ENCODE data around the gene FYB2. TPM values are rescaled to one million over a fixed set of nuclear protein-coding genes. Genes with fewer than 3 reads are reported as not detected.

The FYB2 gene
- total RNA-seq, 1 experiment from 2014 or later, result 0.48 TPM

DNA sequence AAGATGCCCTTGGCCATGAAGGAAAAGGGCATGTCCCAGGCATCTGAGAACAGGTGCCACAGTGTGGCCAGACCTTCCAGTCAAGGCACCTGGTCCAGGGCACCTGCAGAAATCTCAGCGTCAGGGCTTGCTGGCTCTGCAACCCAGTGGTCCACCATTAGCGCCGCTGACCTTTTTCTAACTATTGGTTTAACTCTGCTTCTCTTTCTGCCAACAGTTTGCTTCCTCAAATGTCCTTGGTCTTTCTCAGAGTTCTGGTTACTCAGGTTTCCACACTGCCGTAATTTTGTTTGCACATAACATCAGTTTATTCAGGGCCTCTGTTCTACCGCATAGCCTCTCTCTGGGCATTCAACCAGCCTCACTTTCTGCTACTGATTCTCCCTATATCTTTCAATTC, 16.5 kb upstream of the FYB2 start:
- no peak for TF ChIP-seq CTCF (conservative IDR thresholded peaks at IDR 0.05)
- no peaks in the 10 kb centered on the region for H3K27me3 ChIP-seq (ENCODE audit: insufficient read depth, low read length)
- H4K5ac ChIP-seq (ENCODE audit: insufficient read length, low read depth, low read length), result no peak overlapping the region
- no peak overlapping the region for H4K8ac ChIP-seq (replicated peaks; ENCODE audit: insufficient read length, low read depth, low read length)
- no peak overlapping the region for H2BK15ac ChIP-seq (ENCODE audit: low read depth, low read length)
- no peaks in the 10 kb centered on the region for H3K23me2 ChIP-seq (ENCODE audit: insufficient read length, low read depth, low read length, poor library complexity, severe bottlenecking)
- H3K9ac ChIP-seq (ENCODE audit: extremely low read depth, insufficient read length, low read length), result no peak overlapping the region
- no peak overlapping the region for H3K4me3 Mint-ChIP-seq
- H3K18ac ChIP-seq (ENCODE audit: insufficient read length, low read depth, low read length), result no peak overlapping the region
- H3K27ac Mint-ChIP-seq, result no peak overlapping the region
- no peak overlapping the region for H2BK120ac ChIP-seq (ENCODE audit: low read depth, low read length, poor library complexity, severe bottlenecking)
- peaks cover 10% of the 10 kb centered on the region for H3K27me3 Mint-ChIP-seq (ENCODE audit: low read depth)
- no peak overlapping the region for H3K56ac ChIP-seq (ENCODE audit: insufficient read length, low read depth, low read length)
- H2BK20ac ChIP-seq (ENCODE audit: low read depth, low read length, poor library complexity, severe bottlenecking), result no peak overlapping the region
- DNase-seq, result no peak
- no peaks in the 10 kb centered on the region for H3K79me1 ChIP-seq (ENCODE audit: insufficient read depth, low read depth, low read length, poor library complexity, severe bottlenecking)
- H3K23ac ChIP-seq (ENCODE audit: insufficient read length, low read depth, low read length), result no peak overlapping the region
- no peak overlapping the region for H3K4me2 ChIP-seq (ENCODE audit: insufficient read depth, insufficient read length, low read length)
- H3K9me3 ChIP-seq (ENCODE audit: control insufficient read depth, low read depth, low read length), result no peaks in the 10 kb centered on the region
- H2BK12ac ChIP-seq (ENCODE audit: insufficient read length, low read depth, low read length), result no peak overlapping the region
- no CpG with 5 or more reads among the region's 5 CpGs for WGBS (ENCODE audit: extremely low coverage, insufficient read length, low lambda C conversion rate)
- no peak overlapping the region for H2BK5ac ChIP-seq (ENCODE audit: insufficient read length, low read length)
- no peak overlapping the region for H3K27ac ChIP-seq (ENCODE audit: insufficient read length, low read depth, low read length)
- no peak overlapping the region for H4K91ac ChIP-seq (ENCODE audit: insufficient read length, low read depth, low read length)
- peaks cover 7 to 13% of the 10 kb centered on the region in 2 experiments; a peak in 3 of 4 replicates for H3K4me1 Mint-ChIP-seq
- H2AFZ ChIP-seq (ENCODE audit: low read length), result no peak overlapping the region
- H3K79me2 ChIP-seq (ENCODE audit: insufficient read depth, low read length), result no peaks in the 10 kb centered on the region
- no peak overlapping the region for H3K4ac ChIP-seq (ENCODE audit: low read depth, low read length)
- no peaks in the 10 kb centered on the region for H4K20me1 ChIP-seq (ENCODE audit: control insufficient read depth, insufficient read depth, insufficient read length)
- H3K4me1 ChIP-seq (ENCODE audit: insufficient read depth, low read length), result no peaks in the 10 kb centered on the region
- H3K9me3 Mint-ChIP-seq, result no peaks in the 10 kb centered on the region
- H3T11ph ChIP-seq (ENCODE audit: low read length), result no peak overlapping the region
- H3K36me3 Mint-ChIP-seq (ENCODE audit: insufficient read depth in 1 of 3, low read depth in 3 of 3), result no peaks in the 10 kb centered on the region
- H2AK5ac ChIP-seq (ENCODE audit: insufficient read length, low read length), result no peak overlapping the region
- H3K14ac ChIP-seq (ENCODE audit: insufficient read depth, low read length), result no peak overlapping the region

Measured in H9 (cell line).